PFSK-1 (cell line): ENCODE measurements around the gene ELMO3.

Experiments used
- FOXP2 ChIP-seq: optimal IDR thresholded peaks from 2 replicates; pipeline ENCODE3; 2011; ENCODE audit warnings: borderline replicate concordance, control low read depth, inconsistent platforms; ENCODE audit not compliant: insufficient read depth; ENCODE audit errors: extremely low read length, extremely low read depth
- POLR2AphosphoS5 ChIP-seq: IDR thresholded peaks from 2 replicates; pipeline ENCODE4 v1.6.1; 2012; ENCODE audit warnings: low read depth, mild to moderate bottlenecking, control low read depth, low read length, moderate library complexity
- REST ChIP-seq, 2 experiments: IDR thresholded peaks; 2 replicates each; pipeline versions ENCODE4 v1.6.1 to v1.8.0; 2011 to 2012; ENCODE audit warnings: low read depth in 2 of 2, low read length in 2 of 2, control low read depth in 1 of 2, inconsistent platforms in 1 of 2, mild to moderate bottlenecking in 1 of 2, moderate library complexity in 1 of 2; ENCODE audit not compliant: insufficient read depth in 1 of 2
- SIN3A ChIP-seq: IDR thresholded peaks from 2 replicates; pipeline ENCODE4 v1.6.1; 2012; ENCODE audit warnings: mild to moderate bottlenecking, low read length, moderate library complexity, borderline replicate concordance; ENCODE audit not compliant: insufficient read depth
- TAF1 ChIP-seq: IDR thresholded peaks from 2 replicates; pipeline ENCODE4 v1.6.1; 2012; ENCODE audit warnings: low read length, control low read depth, borderline replicate concordance; ENCODE audit not compliant: insufficient read depth

Gene ELMO3

GRCh38 chr16:67202956-67203493, 4.1 kb downstream of the ELMO3 start:
- TF ChIP-seq TAF1 (no peak), REST (IDR thresholded peaks at IDR 0.05; ENCODE audit: insufficient read depth in 1 of 2, low read depth in 2 of 2, low read length in 2 of 2) (no peak), POLR2AphosphoS5 (no peak), SIN3A (no peak), FOXP2 (no peak)

DNA sequence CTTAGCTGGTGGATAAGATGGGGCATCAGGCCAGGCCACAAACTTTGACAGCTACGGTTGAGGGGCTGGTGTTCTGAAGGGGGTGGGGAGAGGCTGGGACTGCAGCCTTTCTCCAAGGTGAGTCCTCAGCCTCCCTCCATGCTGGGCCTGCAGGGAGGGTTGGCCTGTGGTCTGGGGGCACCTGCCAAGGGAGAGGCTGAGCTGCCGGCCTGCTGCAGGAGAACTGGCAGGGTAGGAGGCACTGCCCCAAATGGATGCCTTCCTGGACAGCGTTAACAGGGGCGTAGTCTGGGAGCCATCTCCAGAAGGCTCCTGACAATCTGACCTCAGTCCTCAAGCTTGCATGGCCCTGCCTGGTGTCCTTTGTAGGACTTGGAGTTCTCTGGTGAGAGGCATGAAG, 5.1 kb downstream of the ELMO3 start:
- no peak for TF ChIP-seq FOXP2
- TF ChIP-seq POLR2AphosphoS5: no peak
- no peak for TF ChIP-seq SIN3A
- TF ChIP-seq TAF1: no peak
- no peak for TF ChIP-seq REST (IDR thresholded peaks at IDR 0.05; ENCODE audit: insufficient read depth in 1 of 2, low read depth in 2 of 2, low read length in 2 of 2)

DNA sequence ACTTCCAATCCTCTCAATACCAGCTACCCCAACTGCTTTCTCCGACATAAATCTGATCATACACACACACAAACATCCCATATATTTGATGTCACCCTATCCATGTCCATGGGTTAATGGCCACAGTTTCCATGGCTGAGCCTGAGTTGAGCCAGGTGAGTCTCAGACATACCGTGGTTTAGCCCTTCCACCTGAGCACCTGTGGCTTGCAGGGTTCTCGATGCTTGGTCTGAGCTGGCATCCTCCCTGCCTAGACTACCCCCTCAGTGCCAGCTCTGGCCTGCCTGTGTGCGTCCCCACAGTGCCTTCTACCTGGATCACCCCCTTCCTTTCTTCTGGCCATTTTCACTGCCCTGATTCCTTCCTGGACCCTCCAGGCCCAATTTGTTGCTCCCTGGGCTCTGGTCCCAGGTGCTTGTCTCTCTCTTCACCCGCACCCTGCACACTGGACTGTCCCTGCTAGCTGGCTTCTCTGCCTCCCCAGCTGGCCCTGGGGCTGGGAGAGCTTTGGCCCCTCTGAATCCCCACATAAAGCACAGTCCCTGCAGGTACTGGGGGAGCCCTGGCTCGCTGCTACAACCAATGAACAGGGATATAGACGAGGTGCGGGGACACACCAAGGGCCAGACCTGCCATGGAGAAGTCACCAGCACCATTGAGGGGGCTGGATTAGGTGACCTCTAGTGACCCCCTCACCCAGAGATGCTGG, 7.4 kb downstream of the ELMO3 start:
- TF ChIP-seq FOXP2 (no peak), TAF1 (no peak), SIN3A (no peak), POLR2AphosphoS5 (no peak; the same call in 1 of the 2 replicates), REST (IDR thresholded peaks at IDR 0.05; ENCODE audit: insufficient read depth in 1 of 2, low read depth in 2 of 2, low read length in 2 of 2) (no peak)

GRCh38 chr16:67206838-67207248, 7.9 kb downstream of the ELMO3 start:
- TF ChIP-seq TAF1 (no peak), REST (IDR thresholded peaks at IDR 0.05; ENCODE audit: insufficient read depth in 1 of 2, low read depth in 2 of 2, low read length in 2 of 2) (no peak), FOXP2 (no peak)
